Activated CD4-positive, alpha-beta T cell treated with anti-CD3 and anti-CD28 coated beads, Interleukin-2, amount 50 U/mL, for 4 hours (primary cell): Measurements from ENCODE around the gene ASPN.
"Not testable (repeated sequence)": the region's sequence is repeated elsewhere in the genome, so short reads cannot be mapped to it uniquely, and the experiment has no call there.

Experiments used
- DNase-seq, 2 experiments: peaks; one replicate each; pipeline ENCODE4 v3.0.0-alpha.2; 2020

Gene ASPN

DNA sequence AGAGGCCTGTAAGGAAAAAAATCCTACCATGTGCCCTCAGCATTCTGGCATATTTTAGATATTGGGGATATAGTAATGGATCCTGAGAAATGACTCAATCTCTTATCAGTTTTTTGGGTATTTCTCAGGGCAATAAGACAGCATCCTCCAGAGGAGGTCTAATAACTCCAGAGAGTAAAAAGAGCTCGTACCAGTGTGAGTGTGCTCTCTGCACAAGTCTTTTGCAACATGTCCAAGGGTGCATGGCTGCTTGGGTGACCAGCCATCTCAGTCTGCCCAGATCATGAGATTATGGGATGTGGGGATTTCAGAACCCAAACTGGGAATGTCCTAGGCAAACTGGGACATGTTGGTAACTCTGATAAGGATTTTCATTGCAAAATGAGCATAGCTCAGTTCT lies 15.3 kb downstream of the ASPN start:
- DNase-seq = no peak

GRCh38 chr9:92463984-92464383 lies 18.3 kb downstream of the ASPN start:
- DNase-seq = no peak

GRCh38 chr9:92463387-92463786 lies 18.9 kb downstream of the ASPN start:
- DNase-seq = no peak

DNA sequence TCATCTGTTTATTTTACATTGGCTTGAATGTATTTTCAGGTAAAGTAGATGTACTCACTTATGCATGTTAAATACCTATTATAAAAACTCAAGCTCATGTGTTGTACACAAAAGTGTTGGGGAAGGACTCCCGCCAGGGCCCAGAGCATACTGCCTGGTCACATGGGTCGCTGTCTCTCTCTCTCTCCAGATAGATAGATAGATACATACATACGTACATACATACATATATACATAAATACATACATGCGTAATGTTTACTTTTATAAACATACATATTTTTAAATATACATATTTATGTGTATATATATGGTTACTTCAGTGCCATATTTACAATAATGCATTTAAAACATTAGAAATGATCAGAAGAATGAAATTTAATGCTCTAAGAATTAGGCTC lies 24.7 kb downstream of the ASPN start:
- DNase-seq = no peak

- DNase-seq = no peak
These were observed 27.1 kb downstream of the ASPN start for GRCh38 chr9:92455217-92455616.

DNA sequence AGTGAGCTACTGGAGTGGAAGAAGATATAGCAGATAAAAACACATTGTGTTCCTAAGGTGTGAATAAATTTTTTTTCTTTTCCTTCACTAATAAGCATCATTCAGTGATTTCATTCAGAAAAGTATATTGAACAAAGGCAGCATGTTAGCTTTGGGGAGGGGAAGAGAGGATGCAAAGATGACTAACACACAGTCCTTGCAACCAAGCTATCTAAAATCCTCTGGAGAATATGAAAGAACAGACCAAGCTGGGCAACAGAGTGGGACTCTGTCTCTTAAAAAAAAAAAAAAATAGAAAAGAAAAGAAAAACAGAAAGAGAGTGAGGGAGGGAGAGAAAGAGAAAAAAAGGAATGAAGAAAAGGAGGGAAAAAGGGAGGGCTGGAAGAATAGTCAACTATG lies 35.8 kb downstream of the ASPN start:
- no peak for DNase-seq

DNA sequence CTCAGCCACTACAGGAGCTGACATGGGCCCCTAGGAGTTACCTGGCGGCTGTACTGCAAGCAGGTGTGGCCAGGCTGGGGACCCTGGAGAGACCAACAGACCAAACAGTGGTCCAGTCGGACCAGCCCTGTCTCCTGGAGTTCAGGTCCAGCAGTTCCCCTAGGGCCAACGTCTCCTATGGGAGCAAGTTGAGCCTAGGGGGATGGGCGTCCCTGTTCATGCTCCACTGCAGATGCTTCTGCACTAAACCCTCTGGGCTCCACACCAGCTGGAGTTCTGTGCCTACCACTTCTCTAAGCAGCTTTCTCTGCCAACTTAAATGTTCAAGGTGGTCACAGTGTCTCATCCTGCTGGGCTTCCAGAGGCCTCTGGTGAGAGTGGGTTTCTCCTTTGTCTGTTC lies 37.5 kb downstream of the ASPN start:
- DNase-seq = no peak

DNA sequence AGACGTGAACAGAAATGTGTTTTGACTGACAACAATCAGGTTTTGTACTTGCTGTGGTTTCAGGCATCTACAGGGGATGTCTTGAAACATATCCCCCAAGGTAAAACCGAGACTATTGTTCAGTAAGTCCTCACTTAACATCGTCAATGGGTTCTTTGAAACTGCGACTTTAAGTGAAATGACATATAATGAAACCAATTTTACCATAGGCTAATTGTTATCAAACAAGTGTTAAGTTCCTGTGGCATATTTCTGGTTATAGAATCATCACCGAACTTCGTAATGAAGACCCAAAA lies 41.6 kb downstream of the ASPN start:
- no peak for DNase-seq

DNA sequence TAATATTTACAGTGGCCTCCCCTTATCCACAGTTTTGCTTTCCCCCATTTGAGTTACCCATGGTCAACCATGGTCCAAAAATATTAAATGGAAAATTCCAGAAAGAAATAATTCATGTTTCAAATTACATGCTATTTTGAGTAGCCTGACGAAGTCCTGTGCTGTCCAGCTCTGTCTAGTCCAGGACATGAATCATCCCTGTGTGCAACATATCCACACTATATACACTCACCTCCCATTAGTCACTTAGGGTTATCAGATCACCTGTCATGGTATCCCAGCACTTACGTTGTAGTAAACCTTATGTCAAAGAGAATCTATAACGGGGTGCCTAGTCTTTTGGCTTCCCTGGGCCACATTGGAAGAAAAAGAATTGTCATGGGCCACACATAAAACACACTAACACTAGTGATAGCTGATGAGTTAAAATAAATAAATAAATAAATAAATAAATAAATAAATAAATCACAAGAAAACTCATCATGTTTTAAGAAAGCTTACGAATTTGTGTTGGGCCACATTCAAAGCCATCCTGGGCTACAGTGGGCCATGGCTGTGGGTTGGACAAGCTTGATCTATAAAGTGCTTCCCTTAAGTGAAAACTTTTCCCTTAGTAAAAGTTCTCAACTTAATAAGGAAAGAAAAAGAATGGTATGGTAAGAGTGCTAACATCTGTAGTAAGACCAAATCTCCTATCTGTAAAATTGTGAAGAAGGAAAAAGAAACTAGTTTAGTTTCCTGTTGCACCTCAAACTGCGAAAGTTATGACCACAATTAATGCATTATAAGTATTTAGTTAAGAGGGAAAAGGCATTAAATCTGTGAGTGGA lies 42.2 kb downstream of the ASPN start:
- DNase-seq = no peak

DNA sequence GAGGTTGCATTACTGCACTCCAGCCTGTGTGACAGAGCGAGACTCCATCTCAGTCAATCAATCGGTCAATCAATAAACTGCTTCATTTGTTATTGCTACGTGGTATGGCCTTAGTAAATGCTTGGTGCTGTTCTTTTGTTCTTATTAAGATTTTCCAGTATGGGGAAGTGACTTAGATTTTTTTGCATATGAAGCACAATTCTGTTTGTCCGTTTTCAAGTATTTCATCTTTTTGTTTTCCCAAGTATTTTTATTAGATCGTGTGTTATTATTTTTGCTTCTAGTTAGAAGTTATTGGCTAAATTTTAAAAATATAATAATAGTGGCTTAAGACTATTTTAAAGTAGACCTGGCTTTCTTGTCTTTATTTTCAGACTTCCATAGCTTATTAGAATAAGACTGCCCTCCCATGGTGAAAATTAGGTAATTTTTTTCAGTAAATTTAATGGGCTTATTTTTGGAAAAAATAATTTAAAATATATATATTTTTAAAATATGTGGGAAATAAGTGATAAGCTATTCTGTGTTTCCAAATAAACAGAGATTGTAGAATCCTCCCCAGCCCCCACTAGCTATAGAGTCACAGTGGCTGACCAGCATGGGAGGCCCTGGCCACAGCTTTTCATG lies 43.3 kb downstream of the ASPN start:
- no peak for DNase-seq

DNA sequence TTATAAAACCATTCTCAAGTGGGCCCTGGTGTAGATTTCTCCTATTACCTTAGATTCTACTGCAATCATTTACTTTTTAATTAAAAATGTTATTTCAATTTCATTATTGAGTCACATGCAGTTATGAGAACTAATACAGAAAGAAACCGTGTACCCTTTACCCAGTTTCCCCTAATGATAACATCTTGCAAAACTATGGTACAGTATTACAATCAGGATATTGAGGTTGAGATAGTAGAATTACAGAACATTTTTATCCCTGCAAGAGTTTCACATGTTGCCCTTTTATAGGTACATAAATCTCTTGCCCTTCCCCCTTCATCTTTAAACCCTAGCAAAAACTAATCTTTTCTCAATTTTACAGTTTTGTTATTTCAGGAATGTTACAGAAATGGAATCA lies 47.0 kb downstream of the ASPN start:
- no peak for DNase-seq

DNA sequence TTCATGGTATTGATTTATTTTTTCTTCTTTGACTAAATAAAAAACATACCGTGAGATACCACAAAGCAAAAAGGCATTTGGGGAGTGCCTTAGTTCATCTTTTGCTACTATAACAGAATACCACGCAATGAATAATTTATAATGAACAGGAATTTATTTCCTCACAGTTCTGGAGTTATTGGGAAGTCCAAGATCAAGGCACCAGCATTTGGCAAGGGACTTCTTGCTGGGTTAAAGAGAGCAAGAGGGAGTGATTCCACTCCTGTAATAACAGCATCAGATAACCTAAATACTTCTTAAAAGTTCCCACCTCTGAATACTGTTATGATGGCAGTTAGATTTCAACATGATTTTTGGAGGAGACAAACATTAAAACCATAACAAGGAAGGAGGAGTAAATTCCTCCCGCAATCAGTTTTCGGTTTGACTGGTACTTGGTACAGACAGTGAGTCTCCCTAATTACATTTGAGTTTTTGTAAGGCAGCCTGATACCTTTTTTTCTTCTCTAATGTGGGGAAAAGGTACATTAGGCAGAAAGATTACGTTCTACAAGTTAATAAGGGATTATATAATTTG lies 49.2 kb downstream of the ASPN start:
- DNase-seq = no peak

DNA sequence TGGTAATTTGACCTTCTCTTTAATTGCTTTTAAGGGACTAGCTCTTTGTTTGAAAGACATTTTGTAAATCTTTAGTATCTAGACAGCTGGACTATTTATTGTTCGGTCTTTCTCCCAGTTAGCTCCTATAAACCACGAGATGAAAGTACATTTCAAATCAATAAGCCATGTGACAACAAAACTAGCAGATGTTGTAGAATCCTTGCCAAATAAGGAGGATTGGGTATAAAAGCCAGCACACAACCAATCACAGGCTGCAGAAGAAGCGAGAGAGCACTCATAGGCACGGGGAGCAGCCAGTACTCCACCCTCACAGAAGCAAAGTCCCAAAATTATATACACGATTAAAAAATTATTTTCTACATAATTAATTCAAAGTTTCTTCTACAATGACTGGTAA lies 50.0 kb downstream of the ASPN start:
- DNase-seq = no peak

DNA sequence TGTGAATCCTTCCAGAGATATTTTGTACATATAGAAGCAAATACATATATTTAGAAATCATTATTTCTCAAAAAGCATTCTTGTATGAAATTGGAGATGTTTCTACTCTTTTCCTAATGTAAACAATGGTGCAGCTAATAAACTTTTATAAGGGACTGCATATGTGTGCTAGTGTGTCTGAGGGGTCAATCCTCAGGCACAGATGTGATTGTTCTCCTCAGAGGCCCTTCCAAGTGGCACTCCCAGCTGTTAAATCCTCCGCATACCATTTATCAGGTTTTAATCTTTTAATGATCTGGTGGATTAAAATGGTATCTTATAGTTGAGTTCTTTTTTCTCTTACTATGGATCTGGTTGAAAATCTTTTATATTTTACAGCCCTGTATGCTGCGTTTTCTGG lies 52.5 kb downstream of the ASPN start:
- no peak for DNase-seq

DNA sequence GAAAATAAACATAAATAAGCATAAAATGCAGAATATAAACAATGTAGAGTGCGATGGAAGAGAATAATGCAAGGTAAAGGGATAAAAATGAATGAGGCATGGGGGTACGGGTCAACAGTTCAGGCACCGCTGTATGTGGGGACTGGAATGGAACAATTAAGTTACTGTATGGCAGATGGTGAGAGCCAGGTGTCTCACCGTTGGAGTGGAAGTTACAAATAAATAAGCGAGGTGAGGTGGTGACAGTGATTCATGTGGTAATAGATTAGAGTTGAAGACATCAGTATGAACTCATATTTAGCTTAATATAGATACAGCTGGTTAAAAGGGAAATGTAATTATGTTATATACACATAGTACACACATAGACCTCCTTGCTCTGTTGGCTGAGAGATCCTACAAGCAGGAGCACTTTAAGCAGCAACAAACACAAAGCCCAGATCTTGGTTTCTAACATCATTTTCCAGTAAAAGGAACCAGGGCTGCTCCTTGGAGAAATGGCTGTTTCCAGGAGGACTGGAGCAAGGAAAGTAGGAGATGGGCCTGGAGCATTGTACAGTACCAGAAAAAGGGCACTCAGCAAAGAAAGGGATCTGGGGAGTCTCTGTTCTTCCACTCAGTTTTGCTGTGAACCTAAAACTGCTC lies 55.7 kb downstream of the ASPN start:
- no peak for DNase-seq

GRCh38 chr9:92425474-92425873 lies 56.8 kb downstream of the ASPN start:
- no peak for DNase-seq

- DNase-seq = no peak
These were observed 58.0 kb downstream of the ASPN start, which contains the start of gene OMD for GRCh38 chr9:92424340-92424739. OMD (minus strand) TSS chr9:92424471; CDS start chr9:92417558, 6,913 bp downstream.

- no peak for DNase-seq
These were observed 58.7 kb downstream of the ASPN start for GRCh38 chr9:92423612-92424011.

GRCh38 chr9:92422611-92423338 lies 59.5 kb downstream of the ASPN start:
- no peak for DNase-seq

GRCh38 chr9:92414566-92414965 lies 67.7 kb downstream of the ASPN start:
- DNase-seq = no peak

GRCh38 chr9:92411157-92411556 lies 71.1 kb downstream of the ASPN start:
- DNase-seq = not testable (repeated sequence)

DNA sequence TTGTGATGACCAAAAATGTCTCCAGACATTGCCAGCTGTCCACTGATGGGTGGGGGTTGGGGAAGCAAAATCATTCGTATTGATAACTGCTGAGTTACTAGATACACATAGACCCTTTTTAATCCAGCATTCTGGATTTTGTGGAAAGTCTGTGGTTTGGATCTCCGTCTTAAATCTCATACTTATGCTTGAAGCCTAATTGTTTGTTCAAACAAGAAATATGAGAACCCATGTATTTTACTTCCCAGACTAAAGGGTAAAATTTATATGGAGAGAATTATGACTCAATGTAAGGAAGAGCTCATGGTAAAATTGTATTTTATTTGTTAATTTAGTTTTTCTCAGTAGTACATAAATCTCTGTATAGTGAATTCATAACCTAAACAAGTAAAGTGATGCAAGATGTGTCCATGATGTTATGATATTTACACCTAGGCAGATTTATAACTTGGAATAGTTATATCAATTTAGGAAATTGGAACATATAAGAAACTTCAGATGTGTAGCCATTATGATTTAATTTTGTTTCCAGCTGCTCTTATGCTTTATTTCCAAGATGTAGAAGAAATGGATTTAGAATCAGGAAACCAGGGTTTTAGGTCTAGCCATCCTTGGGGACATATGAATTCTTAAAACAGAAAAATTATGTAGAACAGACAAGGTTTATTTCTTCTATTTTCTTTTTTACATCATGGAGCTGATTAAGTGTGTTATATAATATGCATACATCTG lies 73.4 kb downstream of the ASPN start:
- DNase-seq = no peak

GRCh38 chr9:92407818-92408217 lies 74.5 kb downstream of the ASPN start:
- DNase-seq = no peak
